ENCODE results near the gene POLD4. TPM values are rescaled to one million over a fixed set of nuclear protein-coding genes. Genes with fewer than 3 reads are reported as not detected.

The POLD4 gene
- polyA plus RNA-seq, 1 experiment = 45.9 TPM

DNA sequence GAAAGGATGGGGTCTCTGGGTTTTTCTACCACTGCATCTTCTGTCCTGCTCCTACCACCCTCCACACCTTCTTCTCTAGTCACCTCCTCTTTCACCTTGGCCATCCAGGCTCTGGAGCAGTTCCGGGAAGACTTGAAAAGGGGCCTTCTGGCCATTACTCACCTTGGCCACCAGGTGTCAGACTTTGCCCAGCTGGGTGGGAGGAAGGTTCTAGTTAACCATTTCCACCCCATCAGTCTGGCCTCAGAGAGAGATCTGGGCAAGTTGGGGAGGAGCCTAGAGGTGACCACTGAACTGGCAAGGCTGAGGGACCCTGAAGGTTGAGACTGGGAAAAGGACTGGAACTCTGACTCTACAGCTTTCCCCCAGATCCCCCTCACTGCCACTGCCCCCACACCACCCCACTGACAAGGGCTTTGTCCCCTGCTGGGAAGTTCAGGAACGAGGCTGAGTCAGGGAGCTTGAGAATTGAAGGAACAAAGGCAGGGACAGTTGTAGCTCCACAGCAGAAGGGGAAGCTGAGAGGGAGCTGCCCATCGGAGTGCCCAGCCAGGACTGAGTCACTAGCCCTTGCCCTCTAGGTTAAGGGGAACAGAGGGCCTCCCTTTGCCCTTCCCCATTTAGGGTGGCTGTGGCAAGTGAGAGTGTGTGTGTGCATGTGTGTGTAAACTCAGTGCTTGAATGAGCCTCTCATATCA lies 3.7 kb upstream of the POLD4 start:
- Histone ChIP-seq H3K9me3 (ENCODE audit: control insufficient read depth, insufficient read depth, low read length) (no peaks in the 10 kb centered on the region; the same call in 1 of the 2 replicates), H3K27ac (ENCODE audit: low read depth, low read length) (peak overlapping the region; percentile 97), H3K4me3 (ENCODE audit: low read depth, low read length) (no peak overlapping the region), H3K27me3 (ENCODE audit: control insufficient read depth, insufficient read depth, low read length) (no peaks in the 10 kb centered on the region)
- CTCF ChIA-PET = interaction anchor here (0.6 to 19.6 kb wide), 15 partner anchors 8 to 524 kb away, joined by 3 to 716 read pairs (median 5); partner anchors contain the start of genes CLCF1, PPP1CA and RAD9A
- TF ChIP-seq, protein P1, sequence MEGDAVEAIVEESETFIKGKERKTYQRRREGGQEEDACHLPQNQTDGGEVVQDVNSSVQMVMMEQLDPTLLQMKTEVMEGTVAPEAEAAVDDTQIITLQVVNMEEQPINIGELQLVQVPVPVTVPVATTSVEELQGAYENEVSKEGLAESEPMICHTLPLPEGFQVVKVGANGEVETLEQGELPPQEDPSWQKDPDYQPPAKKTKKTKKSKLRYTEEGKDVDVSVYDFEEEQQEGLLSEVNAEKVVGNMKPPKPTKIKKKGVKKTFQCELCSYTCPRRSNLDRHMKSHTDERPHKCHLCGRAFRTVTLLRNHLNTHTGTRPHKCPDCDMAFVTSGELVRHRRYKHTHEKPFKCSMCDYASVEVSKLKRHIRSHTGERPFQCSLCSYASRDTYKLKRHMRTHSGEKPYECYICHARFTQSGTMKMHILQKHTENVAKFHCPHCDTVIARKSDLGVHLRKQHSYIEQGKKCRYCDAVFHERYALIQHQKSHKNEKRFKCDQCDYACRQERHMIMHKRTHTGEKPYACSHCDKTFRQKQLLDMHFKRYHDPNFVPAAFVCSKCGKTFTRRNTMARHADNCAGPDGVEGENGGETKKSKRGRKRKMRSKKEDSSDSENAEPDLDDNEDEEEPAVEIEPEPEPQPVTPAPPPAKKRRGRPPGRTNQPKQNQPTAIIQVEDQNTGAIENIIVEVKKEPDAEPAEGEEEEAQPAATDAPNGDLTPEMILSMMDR (IDR thresholded peaks at IDR 0.05; ENCODE audit: low read depth, low read length) = peak; percentile 95
- POLR2A ChIA-PET = interaction anchor here (0.5 to 8.7 kb wide), 4 partner anchors 16 to 72 kb away, joined by 3 to 106 read pairs (median 20); partner anchors contain the start of gene CLCF1
- peak; percentile 52 for DNase-seq (ENCODE audit: low read depth, low spot score)

DNA sequence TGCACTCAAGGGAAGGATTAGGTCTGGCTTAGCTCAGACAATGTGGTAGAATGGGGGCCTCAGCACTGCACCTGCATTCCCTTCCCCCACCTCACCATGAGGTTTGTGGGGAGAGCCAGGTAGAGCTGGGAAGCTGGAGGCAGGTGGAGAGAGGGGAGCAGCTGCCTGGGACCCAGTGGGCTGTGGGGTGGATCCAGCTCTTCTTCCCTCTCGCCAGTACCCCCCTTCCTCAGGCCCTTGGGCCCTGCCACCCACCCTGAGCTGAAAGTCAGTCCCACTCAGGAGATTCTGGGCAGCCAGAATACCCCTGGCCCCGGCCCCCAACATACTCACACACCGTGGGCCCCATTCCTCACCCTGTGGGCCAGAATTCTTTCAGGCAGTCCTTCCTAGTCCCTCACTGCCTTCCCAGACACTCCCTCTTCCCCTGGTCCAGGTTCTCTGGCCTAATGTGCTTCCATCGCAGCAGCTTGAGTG lies 3.1 kb upstream of the POLD4 start:
- no peaks in the 10 kb centered on the region for H3K27me3 ChIP-seq (ENCODE audit: control insufficient read depth, insufficient read depth, low read length)
- TF ChIP-seq, protein P1 (IDR thresholded peaks at IDR 0.05; ENCODE audit: low read depth, low read length) = no peak
- no peak overlapping the region for H3K4me3 ChIP-seq (ENCODE audit: low read depth, low read length)
- peak overlapping the region; percentile 97 for H3K27ac ChIP-seq (ENCODE audit: low read depth, low read length)
- no peak for DNase-seq (ENCODE audit: low read depth, low spot score)
- no peaks in the 10 kb centered on the region; the same call in 1 of the 2 replicates for H3K9me3 ChIP-seq (ENCODE audit: control insufficient read depth, insufficient read depth, low read length)
- ChIA-PET POLR2A (interaction anchor here (1.7 to 8.7 kb wide), 3 partner anchors 16 to 26 kb away, joined by 16 to 106 read pairs (median 24); partner anchors contain the start of gene CLCF1), CTCF (interaction anchor here (0.7 to 19.6 kb wide), 10 partner anchors 8 to 138 kb away, joined by 3 to 716 read pairs (median 6); partner anchors contain the start of genes CLCF1, PPP1CA and RAD9A)

DNA sequence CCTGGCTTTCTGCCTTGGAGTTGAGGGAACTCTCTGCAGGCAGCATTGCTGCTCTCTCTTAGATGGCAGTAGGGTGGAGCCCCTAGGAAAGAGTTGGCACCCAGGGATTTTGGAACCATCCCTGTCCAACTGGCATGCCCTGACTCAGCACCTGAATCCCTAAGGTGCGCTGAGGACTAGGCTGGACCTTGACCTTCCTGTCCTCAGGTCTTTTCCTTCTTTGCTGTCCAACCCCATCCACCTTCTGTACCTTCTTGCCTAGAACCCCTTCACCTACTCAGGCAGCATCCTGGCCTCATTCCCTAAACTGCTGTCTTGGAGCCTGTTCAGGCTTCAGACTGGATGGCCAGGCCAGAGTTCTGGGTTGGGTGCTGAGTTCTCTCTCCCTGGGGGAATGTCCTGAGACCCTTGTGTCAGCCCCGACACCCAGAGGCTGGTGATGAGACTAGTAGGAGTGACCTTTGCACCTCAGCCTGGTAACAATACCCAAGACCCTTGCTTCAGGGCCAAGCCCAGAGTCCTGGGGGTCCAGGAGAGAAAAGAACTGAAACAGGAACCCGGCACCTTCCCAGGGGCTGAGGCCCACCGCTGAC lies 2.5 kb upstream of the POLD4 start:
- DNase-seq (ENCODE audit: low read depth, low spot score) = no peak
- ChIA-PET CTCF (interaction anchor here (0.7 to 19.6 kb wide), 8 partner anchors 10 to 137 kb away, joined by 3 to 716 read pairs (median 7); partner anchors contain the start of genes CLCF1, PPP1CA and RAD9A), POLR2A (interaction anchor here (1.1 to 8.7 kb wide), 6 partner anchors 9 to 27 kb away, joined by 4 to 106 read pairs (median 14); partner anchors contain the start of gene CLCF1)
- no peak overlapping the region for H3K4me3 ChIP-seq (ENCODE audit: low read depth, low read length)
- peak overlapping the region; percentile 97 for H3K27ac ChIP-seq (ENCODE audit: low read depth, low read length)
- no peaks in the 10 kb centered on the region for H3K27me3 ChIP-seq (ENCODE audit: control insufficient read depth, insufficient read depth, low read length)
- TF ChIP-seq, protein P1 (IDR thresholded peaks at IDR 0.05; ENCODE audit: low read depth, low read length) = no peak
- H3K9me3 ChIP-seq (ENCODE audit: control insufficient read depth, insufficient read depth, low read length) = no peaks in the 10 kb centered on the region; the same call in 1 of the 2 replicates

DNA sequence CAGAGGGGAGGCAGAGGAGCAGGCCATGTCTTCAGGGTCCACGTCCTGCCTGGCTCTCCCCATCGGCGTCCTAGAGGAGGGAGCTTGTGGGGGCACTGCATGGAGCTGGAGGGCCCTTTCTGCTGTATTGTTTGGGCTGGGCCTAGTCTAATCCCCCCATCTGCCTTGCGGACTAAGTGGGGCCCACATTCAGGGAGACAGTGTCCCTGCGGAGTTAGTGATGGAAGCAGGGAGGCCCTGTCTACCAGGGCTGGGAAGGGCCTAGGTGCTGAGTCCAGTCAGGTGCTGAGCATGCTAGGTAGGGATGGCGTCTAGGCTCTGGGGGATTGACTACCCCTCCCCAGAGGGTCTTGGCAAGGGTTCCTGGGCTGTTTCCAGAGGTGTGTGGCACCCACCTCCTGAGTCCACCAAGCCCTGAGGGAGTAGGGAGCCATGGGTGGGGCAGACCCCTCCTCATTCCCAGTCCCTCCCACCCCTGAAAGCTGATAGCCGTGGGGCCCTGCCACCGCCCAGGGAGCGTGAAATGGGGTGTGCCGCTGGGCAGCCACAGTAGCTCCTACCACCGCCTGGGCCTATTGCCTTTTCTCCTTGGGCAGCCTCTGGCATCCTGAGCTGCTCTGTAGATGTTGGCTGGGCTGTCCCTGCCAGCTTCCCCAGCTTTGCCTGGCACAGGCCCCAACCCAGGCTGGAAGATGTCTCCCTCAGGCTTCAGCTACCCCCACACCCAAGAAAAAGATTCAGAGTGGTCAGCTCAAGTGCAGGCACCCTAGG lies 1.9 kb upstream of the POLD4 start:
- no peak for DNase-seq (ENCODE audit: low read depth, low spot score)
- TF ChIP-seq, protein P1 (IDR thresholded peaks at IDR 0.05; ENCODE audit: low read depth, low read length) = no peak
- Histone ChIP-seq H3K27me3 (ENCODE audit: control insufficient read depth, insufficient read depth, low read length) (no peaks in the 10 kb centered on the region), H3K4me3 (ENCODE audit: low read depth, low read length) (peak overlapping the region; percentile 25; the same call in 1 of the 2 replicates), H3K27ac (ENCODE audit: low read depth, low read length) (peak overlapping the region; percentile 97), H3K9me3 (ENCODE audit: control insufficient read depth, insufficient read depth, low read length) (no peaks in the 10 kb centered on the region; the same call in 1 of the 2 replicates)
- ChIA-PET CTCF (interaction anchor here (2.6 to 19.6 kb wide), 3 partner anchors 9 to 46 kb away, joined by 11 to 716 read pairs (median 33); partner anchors contain the start of genes CLCF1, PPP1CA and RAD9A), POLR2A (interaction anchor here (1.1 to 8.7 kb wide), 6 partner anchors 8 to 46 kb away, joined by 4 to 106 read pairs (median 10); partner anchors contain the start of genes CLCF1 and PPP1CA)

All from AG04450 (cell line).